B cell (primary cell): ENCODE data around the gene PLIN4.

Experiments
- EZH2 ChIP-seq: IDR thresholded peaks from 2 replicates; pipeline ENCODE4 v1.6.1; 2012; ENCODE audit warnings: borderline replicate concordance, low read depth, mild to moderate bottlenecking, moderate library complexity, low read length; ENCODE audit not compliant: insufficient read depth, poor library complexity, severe bottlenecking
- TF ChIP-seq, protein P1 (sequence below): fragments of 200-600 bp; IDR thresholded peaks from one replicate; pipeline ENCODE4 v1.8.0; 2022; ENCODE audit warnings: antibody characterized with exemption, mild to moderate bottlenecking

DNA sequence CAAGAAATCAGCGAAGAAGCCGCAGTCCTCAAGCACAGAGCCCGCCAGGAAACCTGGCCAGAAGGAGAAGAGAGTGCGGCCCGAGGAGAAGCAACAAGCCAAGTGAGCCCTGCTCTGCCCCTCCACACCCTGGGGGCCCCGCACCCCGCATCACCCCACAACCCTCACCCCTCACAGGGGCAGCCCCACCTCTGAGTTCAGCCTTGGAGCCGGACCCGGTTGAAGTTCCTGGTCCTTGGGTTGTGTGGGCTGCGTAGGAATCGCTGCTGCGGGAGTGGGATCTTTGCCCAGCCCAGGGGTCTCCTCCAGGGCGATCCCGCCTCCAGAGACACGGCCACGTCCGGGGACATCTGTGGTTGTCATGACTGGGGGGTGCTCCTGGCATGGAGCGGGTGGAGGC lies 22.0 kb downstream of the PLIN4 start:
- TF ChIP-seq, protein P1, sequence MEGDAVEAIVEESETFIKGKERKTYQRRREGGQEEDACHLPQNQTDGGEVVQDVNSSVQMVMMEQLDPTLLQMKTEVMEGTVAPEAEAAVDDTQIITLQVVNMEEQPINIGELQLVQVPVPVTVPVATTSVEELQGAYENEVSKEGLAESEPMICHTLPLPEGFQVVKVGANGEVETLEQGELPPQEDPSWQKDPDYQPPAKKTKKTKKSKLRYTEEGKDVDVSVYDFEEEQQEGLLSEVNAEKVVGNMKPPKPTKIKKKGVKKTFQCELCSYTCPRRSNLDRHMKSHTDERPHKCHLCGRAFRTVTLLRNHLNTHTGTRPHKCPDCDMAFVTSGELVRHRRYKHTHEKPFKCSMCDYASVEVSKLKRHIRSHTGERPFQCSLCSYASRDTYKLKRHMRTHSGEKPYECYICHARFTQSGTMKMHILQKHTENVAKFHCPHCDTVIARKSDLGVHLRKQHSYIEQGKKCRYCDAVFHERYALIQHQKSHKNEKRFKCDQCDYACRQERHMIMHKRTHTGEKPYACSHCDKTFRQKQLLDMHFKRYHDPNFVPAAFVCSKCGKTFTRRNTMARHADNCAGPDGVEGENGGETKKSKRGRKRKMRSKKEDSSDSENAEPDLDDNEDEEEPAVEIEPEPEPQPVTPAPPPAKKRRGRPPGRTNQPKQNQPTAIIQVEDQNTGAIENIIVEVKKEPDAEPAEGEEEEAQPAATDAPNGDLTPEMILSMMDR = no peak
- TF ChIP-seq EZH2 = no peak
